GM21723 (cell line): Measurements from ENCODE around the gene SPATA21.
"Not testable (repeated sequence)": the region's sequence is repeated elsewhere in the genome, so short reads cannot be mapped to it uniquely, and the experiment has no call there.

Source experiments
- ATAC-seq: cut with Tn5 transposase; IDR thresholded peaks from one replicate; pipeline ENCODE4 v1.9.1; 2021; ENCODE audit warnings: mild to moderate bottlenecking, moderate library complexity; ENCODE audit not compliant: unreplicated experiment

SPATA21 gene

GRCh38 chr1:16386454-16387113, 50.6 kb downstream of the SPATA21 start:
- peak; percentile 46 for ATAC-seq

DNA sequence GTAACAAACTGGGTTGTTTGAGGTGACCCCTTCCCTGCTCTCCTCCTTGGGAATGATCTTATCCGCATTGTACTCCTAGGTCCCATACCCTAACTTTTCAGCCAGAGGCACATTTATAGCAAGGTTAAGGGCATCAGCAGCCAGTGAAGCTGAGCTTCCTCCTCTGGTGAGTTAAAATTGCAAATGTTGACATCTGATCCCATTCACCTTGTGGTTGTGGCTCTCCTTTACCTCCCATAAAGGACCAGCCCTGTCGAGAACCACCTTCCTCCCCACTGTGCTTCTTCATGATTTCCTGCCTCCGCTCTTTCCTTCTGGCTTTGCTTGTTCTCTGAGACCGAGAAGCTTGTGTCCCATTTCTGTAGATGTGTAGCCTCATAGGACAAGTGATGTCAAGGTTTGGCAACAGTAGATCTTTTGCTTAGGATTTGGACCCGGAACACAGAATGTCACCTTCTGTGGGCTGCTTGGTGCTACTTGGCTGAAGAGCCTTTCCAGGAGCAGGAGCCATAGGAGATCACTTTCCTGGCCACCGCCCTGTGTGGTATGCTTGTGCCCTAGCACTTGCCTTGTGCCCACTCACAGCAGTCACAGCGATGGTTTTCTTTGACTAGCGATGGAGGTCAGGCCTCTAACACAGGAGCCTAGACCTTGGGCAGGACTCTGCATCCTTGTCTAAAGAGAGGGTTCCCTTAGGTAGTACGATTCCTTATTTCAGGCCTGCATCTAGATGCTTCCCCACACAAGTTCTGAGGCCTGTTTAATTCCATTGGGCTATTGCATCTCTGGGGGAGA, 51.4 kb downstream of the SPATA21 start:
- peak; percentile 5 for ATAC-seq

DNA sequence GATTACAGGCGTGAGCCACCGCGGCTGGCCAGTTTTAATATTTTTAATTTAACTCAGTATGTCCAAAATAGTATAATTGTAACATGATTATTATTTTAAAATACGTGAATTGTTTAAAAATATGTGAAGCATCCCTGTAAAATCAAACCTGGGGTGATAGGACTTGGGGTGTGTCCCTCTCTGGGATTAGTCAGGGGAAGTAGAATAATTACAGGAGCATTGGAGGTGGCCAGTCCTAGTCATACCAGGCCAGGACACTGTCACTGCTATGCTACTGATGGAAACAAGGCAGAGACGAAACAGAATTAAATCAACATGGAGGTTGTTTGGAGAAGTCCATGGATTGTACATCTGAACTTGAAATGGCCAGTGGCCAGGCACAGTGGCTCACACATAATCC, 53.3 kb downstream of the SPATA21 start:
- ATAC-seq, result no peak

GRCh38 chr1:16380868-16381267, 56.4 kb downstream of the SPATA21 start:
- ATAC-seq, result no peak

- ATAC-seq, result no peak
Observed at GRCh38 chr1:16378443-16378842, 58.8 kb downstream of the SPATA21 start.

- no peak for ATAC-seq
Observed at GRCh38 chr1:16376971-16377370, 60.3 kb downstream of the SPATA21 start.

- no peak for ATAC-seq
Observed at GRCh38 chr1:16375521-16376340, 61.5 kb downstream of the SPATA21 start.

GRCh38 chr1:16374266-16374665, 63.0 kb downstream of the SPATA21 start:
- no peak for ATAC-seq

- no peak for ATAC-seq
Observed at GRCh38 chr1:16372535-16373285, 64.5 kb downstream of the SPATA21 start.

- ATAC-seq, result no peak
Observed at GRCh38 chr1:16371725-16372124, 65.5 kb downstream of the SPATA21 start.

- ATAC-seq, result no peak
Observed at GRCh38 chr1:16369821-16370220, 67.4 kb downstream of the SPATA21 start.

GRCh38 chr1:16367968-16368890, 69.0 kb downstream of the SPATA21 start:
- no peak for ATAC-seq

GRCh38 chr1:16367258-16367967, 69.8 kb downstream of the SPATA21 start:
- peak; percentile 55 for ATAC-seq

GRCh38 chr1:16366722-16367257, 70.4 kb downstream of the SPATA21 start, which contains the start of gene SZRD1:
TSS of gene SZRD1 (plus strand) at chr1:16367242. CDS start at chr1:16367258, 16 bp downstream.
- ATAC-seq, result peak; percentile 86

DNA sequence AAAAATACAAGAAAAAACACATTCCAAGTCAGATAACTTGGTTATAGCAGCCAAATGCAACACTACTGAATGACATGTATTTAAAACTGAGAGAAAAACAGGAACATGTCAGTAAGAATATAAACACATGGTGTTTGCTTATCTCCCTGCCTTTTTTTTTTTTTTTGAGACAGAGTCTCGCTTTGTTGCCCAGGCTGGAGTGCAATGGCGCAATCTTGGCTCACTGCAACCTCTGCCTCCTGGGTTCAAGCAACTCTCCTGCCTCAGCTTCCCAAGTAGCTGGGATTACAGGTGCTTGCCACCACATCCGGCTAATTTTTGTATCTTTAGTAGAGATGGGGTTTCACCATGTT, 72.1 kb downstream of the SPATA21 start:
- not testable (repeated sequence) for ATAC-seq

- no peak for ATAC-seq
Observed at GRCh38 chr1:16356867-16357266, 80.4 kb downstream of the SPATA21 start.

DNA sequence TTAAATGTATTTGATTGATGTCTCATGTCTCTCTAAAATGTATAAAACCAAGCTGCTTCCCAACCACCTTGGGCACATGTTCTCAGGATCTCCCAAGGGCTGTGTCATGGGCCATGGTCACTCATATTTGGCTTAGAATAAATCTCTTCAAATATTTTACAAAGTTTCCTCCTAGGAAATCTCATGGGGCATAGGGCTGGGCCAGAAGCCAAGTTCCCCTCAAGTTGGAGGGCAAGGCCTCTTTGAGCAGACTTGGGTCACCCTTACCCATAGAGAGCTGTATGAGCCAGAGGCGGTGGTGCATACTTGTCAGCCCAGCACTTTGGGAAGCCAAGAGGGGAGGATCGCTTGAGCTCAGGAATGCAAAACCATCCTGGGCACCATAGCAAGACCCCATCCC, 82.6 kb downstream of the SPATA21 start:
- no peak for ATAC-seq

DNA sequence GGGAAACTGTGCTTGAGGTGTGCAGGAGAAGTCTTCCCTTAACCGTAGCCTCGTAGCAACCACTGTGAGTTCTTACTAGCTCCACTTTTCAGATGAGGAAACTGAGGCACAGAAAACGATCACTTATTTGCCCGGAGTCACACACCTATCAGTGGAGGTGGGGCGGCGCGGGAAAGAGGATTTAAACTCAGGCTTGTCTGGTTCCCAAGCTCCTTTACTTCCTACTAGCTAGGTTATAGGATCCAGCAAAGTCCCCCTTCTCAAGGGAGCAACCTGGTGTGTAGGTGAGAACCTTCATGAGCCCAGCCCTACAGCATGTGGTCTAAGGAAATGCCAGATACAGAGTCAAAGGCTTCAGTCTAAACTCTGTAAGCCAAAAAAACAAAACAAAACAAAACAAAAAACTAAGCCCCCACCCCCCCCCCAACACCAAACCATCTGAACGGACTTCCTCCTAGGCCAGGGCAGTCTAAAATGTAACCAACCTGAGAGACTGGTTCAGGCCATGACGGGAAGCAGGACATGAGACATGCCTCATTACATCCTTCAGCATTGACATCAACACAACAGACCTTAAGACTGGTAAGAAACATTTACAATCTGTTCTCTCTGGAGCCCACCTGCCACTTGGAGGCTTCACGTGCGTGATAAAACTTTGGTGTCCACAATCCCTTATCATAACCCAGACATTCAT, 84.2 kb downstream of the SPATA21 start:
- ATAC-seq, result no peak
